ENCODE data around the gene SPDYE1.
"Not testable (repeated sequence)": the region's sequence is repeated elsewhere in the genome, so short reads cannot be mapped to it uniquely, and the experiment has no call there.

SPDYE1 gene

GRCh38 chr7:43997532-43997931 is at the start of gene SPDYE1:
Gene SPDYE1 (plus strand): TSS chr7:43997897. CDS start chr7:43999950, 2,053 bp downstream.
- H3K4me1 ChIP-seq (ENCODE audit: control insufficient read depth in 1 of 2, insufficient read depth in 2 of 2, low read length in 2 of 2); H3K4me3 ChIP-seq (ENCODE audit: low read depth in 1 of 2, low read length in 2 of 2): not testable (repeated sequence)

GRCh38 chr7:43952028-43952427 is 45.7 kb upstream of the SPDYE1 start:
- Histone ChIP-seq H3K27ac (ENCODE audit: low read length) (no peak overlapping the region), H3K27me3 (ENCODE audit: low read depth, low read length) (no peaks in the 10 kb centered on the region), H3K4me1 (ENCODE audit: control insufficient read depth in 1 of 2, insufficient read depth in 2 of 2, low read length in 2 of 2) (no peaks in the 10 kb centered on the region), H3K36me3 (ENCODE audit: control insufficient read depth in 1 of 2, insufficient read depth in 2 of 2, low read length in 2 of 2) (peaks cover 26 to 41% of the 10 kb centered on the region in 2 donors), H3K4me3 (ENCODE audit: low read depth in 1 of 2, low read length in 2 of 2) (no peak overlapping the region), H3K9me3 (ENCODE audit: control insufficient read depth in 1 of 2, low read length in 2 of 2) (no peaks in the 10 kb centered on the region)

More at GRCh38 chr7:43997532-43997931, at the start of gene SPDYE1:
- H3K27me3 ChIP-seq (ENCODE audit: low read depth, low read length); H3K36me3 ChIP-seq (ENCODE audit: control insufficient read depth in 1 of 2, insufficient read depth in 2 of 2, low read length in 2 of 2); H3K27ac ChIP-seq (ENCODE audit: low read length); H3K9me3 ChIP-seq (ENCODE audit: control insufficient read depth in 1 of 2, low read length in 2 of 2): not testable (repeated sequence)

- H3K9me3 ChIP-seq (ENCODE audit: control insufficient read depth in 1 of 2, low read length in 2 of 2) = no peaks in the 10 kb centered on the region
- H3K27me3 ChIP-seq (ENCODE audit: low read depth, low read length) = no peaks in the 10 kb centered on the region
- peaks cover 26 to 41% of the 10 kb centered on the region in 2 donors for H3K36me3 ChIP-seq (ENCODE audit: control insufficient read depth in 1 of 2, insufficient read depth in 2 of 2, low read length in 2 of 2)
- H3K4me1 ChIP-seq (ENCODE audit: control insufficient read depth in 1 of 2, insufficient read depth in 2 of 2, low read length in 2 of 2) = no peaks in the 10 kb centered on the region
- no peak overlapping the region for H3K4me3 ChIP-seq (ENCODE audit: low read depth in 1 of 2, low read length in 2 of 2)
- H3K27ac ChIP-seq (ENCODE audit: low read length) = no peak overlapping the region
Observed at GRCh38 chr7:43953071-43953470, 44.6 kb upstream of the SPDYE1 start.

GRCh38 chr7:43954524-43955228 is 43.0 kb upstream of the SPDYE1 start:
- Histone ChIP-seq H3K4me1 (ENCODE audit: control insufficient read depth in 1 of 2, insufficient read depth in 2 of 2, low read length in 2 of 2) (no peaks in the 10 kb centered on the region), H3K27me3 (ENCODE audit: low read depth, low read length) (no peaks in the 10 kb centered on the region), H3K9me3 (ENCODE audit: control insufficient read depth in 1 of 2, low read length in 2 of 2) (no peaks in the 10 kb centered on the region), H3K4me3 (ENCODE audit: low read depth in 1 of 2, low read length in 2 of 2) (no peak overlapping the region), H3K36me3 (ENCODE audit: control insufficient read depth in 1 of 2, insufficient read depth in 2 of 2, low read length in 2 of 2) (peaks cover 26 to 40% of the 10 kb centered on the region in 2 donors), H3K27ac (ENCODE audit: low read length) (no peak overlapping the region)

GRCh38 chr7:43956027-43956426 is 41.7 kb upstream of the SPDYE1 start:
- Histone ChIP-seq H3K4me3 (ENCODE audit: low read depth in 1 of 2, low read length in 2 of 2) (no peak overlapping the region), H3K27me3 (ENCODE audit: low read depth, low read length) (no peaks in the 10 kb centered on the region), H3K27ac (ENCODE audit: low read length) (no peak overlapping the region), H3K4me1 (ENCODE audit: control insufficient read depth in 1 of 2, insufficient read depth in 2 of 2, low read length in 2 of 2) (no peaks in the 10 kb centered on the region), H3K36me3 (ENCODE audit: control insufficient read depth in 1 of 2, insufficient read depth in 2 of 2, low read length in 2 of 2) (peaks cover 16 to 32% of the 10 kb centered on the region in 2 donors), H3K9me3 (ENCODE audit: control insufficient read depth in 1 of 2, low read length in 2 of 2) (no peaks in the 10 kb centered on the region)

- Histone ChIP-seq H3K36me3 (ENCODE audit: control insufficient read depth in 1 of 2, insufficient read depth in 2 of 2, low read length in 2 of 2) (peaks cover 0 to 10% of the 10 kb centered on the region in 2 donors), H3K27ac (ENCODE audit: low read length) (no peak overlapping the region), H3K9me3 (ENCODE audit: control insufficient read depth in 1 of 2, low read length in 2 of 2) (no peaks in the 10 kb centered on the region), H3K27me3 (ENCODE audit: low read depth, low read length) (no peaks in the 10 kb centered on the region), H3K4me3 (ENCODE audit: low read depth in 1 of 2, low read length in 2 of 2) (no peak overlapping the region), H3K4me1 (ENCODE audit: control insufficient read depth in 1 of 2, insufficient read depth in 2 of 2, low read length in 2 of 2) (no peaks in the 10 kb centered on the region)
Observed at GRCh38 chr7:43960933-43961332, 36.8 kb upstream of the SPDYE1 start.

- H3K4me1 ChIP-seq (ENCODE audit: control insufficient read depth in 1 of 2, insufficient read depth in 2 of 2, low read length in 2 of 2); H3K36me3 ChIP-seq (ENCODE audit: control insufficient read depth in 1 of 2, insufficient read depth in 2 of 2, low read length in 2 of 2); H3K9me3 ChIP-seq (ENCODE audit: control insufficient read depth in 1 of 2, low read length in 2 of 2); H3K4me3 ChIP-seq (ENCODE audit: low read depth in 1 of 2, low read length in 2 of 2); H3K27ac ChIP-seq (ENCODE audit: low read length); H3K27me3 ChIP-seq (ENCODE audit: low read depth, low read length): not testable (repeated sequence)
Observed at GRCh38 chr7:43966392-43966791, 31.3 kb upstream of the SPDYE1 start.

- not testable (repeated sequence) for H3K4me1 ChIP-seq (ENCODE audit: control insufficient read depth in 1 of 2, insufficient read depth in 2 of 2, low read length in 2 of 2); H3K4me3 ChIP-seq (ENCODE audit: low read depth in 1 of 2, low read length in 2 of 2); H3K27ac ChIP-seq (ENCODE audit: low read length); H3K36me3 ChIP-seq (ENCODE audit: control insufficient read depth in 1 of 2, insufficient read depth in 2 of 2, low read length in 2 of 2); H3K9me3 ChIP-seq (ENCODE audit: control insufficient read depth in 1 of 2, low read length in 2 of 2); H3K27me3 ChIP-seq (ENCODE audit: low read depth, low read length)
Observed at GRCh38 chr7:43968172-43969040, 29.3 kb upstream of the SPDYE1 start.

GRCh38 chr7:43969586-43969985 is 28.1 kb upstream of the SPDYE1 start:
- H3K4me3 ChIP-seq (ENCODE audit: low read depth in 1 of 2, low read length in 2 of 2); H3K27ac ChIP-seq (ENCODE audit: low read length); H3K36me3 ChIP-seq (ENCODE audit: control insufficient read depth in 1 of 2, insufficient read depth in 2 of 2, low read length in 2 of 2); H3K4me1 ChIP-seq (ENCODE audit: control insufficient read depth in 1 of 2, insufficient read depth in 2 of 2, low read length in 2 of 2); H3K9me3 ChIP-seq (ENCODE audit: control insufficient read depth in 1 of 2, low read length in 2 of 2); H3K27me3 ChIP-seq (ENCODE audit: low read depth, low read length): not testable (repeated sequence)

GRCh38 chr7:43970698-43971097 is 27.0 kb upstream of the SPDYE1 start:
- not testable (repeated sequence) for H3K4me1 ChIP-seq (ENCODE audit: control insufficient read depth in 1 of 2, insufficient read depth in 2 of 2, low read length in 2 of 2); H3K36me3 ChIP-seq (ENCODE audit: control insufficient read depth in 1 of 2, insufficient read depth in 2 of 2, low read length in 2 of 2); H3K4me3 ChIP-seq (ENCODE audit: low read depth in 1 of 2, low read length in 2 of 2); H3K27me3 ChIP-seq (ENCODE audit: low read depth, low read length); H3K27ac ChIP-seq (ENCODE audit: low read length); H3K9me3 ChIP-seq (ENCODE audit: control insufficient read depth in 1 of 2, low read length in 2 of 2)

GRCh38 chr7:43974033-43974573 is 23.6 kb upstream of the SPDYE1 start:
- not testable (repeated sequence) for H3K4me1 ChIP-seq (ENCODE audit: control insufficient read depth in 1 of 2, insufficient read depth in 2 of 2, low read length in 2 of 2); H3K9me3 ChIP-seq (ENCODE audit: control insufficient read depth in 1 of 2, low read length in 2 of 2); H3K27ac ChIP-seq (ENCODE audit: low read length); H3K27me3 ChIP-seq (ENCODE audit: low read depth, low read length); H3K4me3 ChIP-seq (ENCODE audit: low read depth in 1 of 2, low read length in 2 of 2); H3K36me3 ChIP-seq (ENCODE audit: control insufficient read depth in 1 of 2, insufficient read depth in 2 of 2, low read length in 2 of 2)
